ENCODE data around the gene NPAS3.

DNA sequence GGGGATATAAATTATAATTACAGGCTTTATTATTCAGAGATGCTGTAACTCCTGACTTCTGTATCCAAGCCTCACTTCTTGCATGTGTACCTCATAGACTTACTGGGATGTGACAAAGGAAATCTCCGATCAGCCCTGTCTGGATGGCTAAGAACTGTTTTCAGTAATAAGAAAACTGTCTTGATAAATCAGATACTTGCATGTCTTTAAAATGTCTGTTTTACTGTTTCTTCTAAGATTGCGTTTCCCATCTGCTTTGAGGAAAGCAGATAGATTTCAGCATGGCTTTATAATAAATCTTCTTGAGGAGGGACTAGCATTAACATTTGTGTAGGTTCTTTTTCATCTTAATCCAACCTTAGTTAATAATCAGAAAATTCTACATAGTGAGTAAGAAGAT is 616.3 kb downstream of the NPAS3 start:
- no peak for TF ChIP-seq POLR2A (IDR thresholded peaks at IDR 0.05; ENCODE audit: low read length)
- no peak for TF ChIP-seq GATA1 (IDR thresholded peaks at IDR 0.05; ENCODE audit: low read depth, low read length)

All from erythroblast (primary cell).